ENCODE data around the gene UBE2C.

GRCh38 chr20:45845452-45845851 is 33.0 kb downstream of the UBE2C start:
- TF ChIP-seq CTCF (IDR thresholded peaks at IDR 0.05), result no peak
- TF ChIP-seq POLR2AphosphoS5 (IDR thresholded peaks at IDR 0.05), result no peak
- TF ChIP-seq EP300 (IDR thresholded peaks at IDR 0.05), result no peak
- no peak for TF ChIP-seq POLR2A (IDR thresholded peaks at IDR 0.05; ENCODE audit: low read depth)

Measured in esophagus muscularis mucosa (tissue), 4 donors.